Hepatocyte (in vitro differentiated cells): ENCODE data around the gene KRTAP5-6. TPM values are rescaled to one million over a fixed set of nuclear protein-coding genes. Genes with fewer than 3 reads are reported as not detected.

Experiments
- DNase-seq: peaks from one replicate; pipeline ENCODE4 v3.0.0-alpha.2; 2016; ENCODE audit warnings: low spot score
- H2AFZ ChIP-seq: fragments of 200-600 bp; sonication (generic); 2 replicates; pipeline ENCODE4 v1.6.0; 2016; ENCODE audit warnings: antibody characterized with exemption, mild to moderate bottlenecking
- H3K27ac ChIP-seq: fragments of 200-600 bp; sonication (generic); 2 replicates; pipeline ENCODE4 v1.5.1; 2016; ENCODE audit warnings: mild to moderate bottlenecking
- H3K27me3 ChIP-seq: fragments of 200-600 bp; sonication (generic); 2 replicates; pipeline ENCODE4 v1.6.1; 2016
- H3K36me3 ChIP-seq: fragments of 200-600 bp; sonication (generic); replicated peaks from 2 replicates; pipeline ENCODE4 v1.5.1; 2016; ENCODE audit warnings: low read depth; ENCODE audit not compliant: insufficient read depth
- H3K4me1 ChIP-seq: fragments of 200-600 bp; sonication (generic); 2 replicates; pipeline ENCODE4 v1.5.1; 2016; ENCODE audit warnings: mild to moderate bottlenecking, moderate library complexity; ENCODE audit not compliant: insufficient read depth
- H3K4me2 ChIP-seq: fragments of 200-600 bp; sonication (generic); 2 replicates; pipeline ENCODE4 v1.6.0; 2016
- H3K4me3 ChIP-seq: fragments of 200-600 bp; sonication (generic); 2 replicates; pipeline ENCODE4 v1.5.1; 2016; ENCODE audit warnings: mild to moderate bottlenecking
- H3K79me2 ChIP-seq: fragments of 200-600 bp; sonication (generic); 2 replicates; pipeline ENCODE4 v1.6.0; 2017; ENCODE audit warnings: mild to moderate bottlenecking
- H3K9me2 ChIP-seq: fragments of 200-600 bp; sonication (generic); replicated peaks from 2 replicates; pipeline ENCODE4 v1.6.0; 2017; ENCODE audit warnings: mild to moderate bottlenecking; ENCODE audit not compliant: insufficient read depth
- H3K9me3 ChIP-seq: fragments of 200-600 bp; sonication (generic); 2 replicates; pipeline ENCODE4 v1.5.1; 2016; ENCODE audit warnings: low read depth, mild to moderate bottlenecking
- H4K20me1 ChIP-seq: fragments of 200-600 bp; sonication (generic); 2 replicates; pipeline ENCODE4 v1.6.0; 2016; ENCODE audit warnings: mild to moderate bottlenecking; ENCODE audit not compliant: insufficient read depth, poor library complexity, severe bottlenecking
- EZH2 ChIP-seq: fragments of 200-600 bp; sonication (generic); IDR thresholded peaks from 2 replicates; pipeline ENCODE4 v1.6.1; 2016; ENCODE audit warnings: antibody characterized with exemption, mild to moderate bottlenecking, borderline replicate concordance
- EZH2phosphoT487 ChIP-seq: fragments of 200-600 bp; sonication (generic); IDR thresholded peaks from one replicate; pipeline ENCODE4 v1.6.1; 2018; ENCODE audit warnings: antibody characterized with exemption, mild to moderate bottlenecking, low read depth, moderate library complexity; ENCODE audit not compliant: unreplicated experiment, severe bottlenecking
- WGBS: methylation state at CpG from one replicate; pipeline ENCODE4 v1.1.6; 2016; ENCODE audit warnings: low lambda C conversion rate; ENCODE audit errors: missing lambda C conversion rate; 5-methylcytosine and 5-hydroxymethylcytosine counted together
- polyA plus RNA-seq: library from polyadenylated mRNA; unstranded; fragments of >200 nt; fragmentation: Nextera tagmentation; extraction: Ambion mirVana; gene quantifications from 2 replicates; pipeline ENCODE4 v1.2.1, GENCODE V29; 2016
- total RNA-seq: library from RNA; depleted of rRNA; stranded (reverse); fragments of >200 nt; gene quantifications from 2 replicates; pipeline ENCODE4 v1.2.3, GENCODE V29; 2014
- TF ChIP-seq, protein P1 (sequence below): fragments of 200-600 bp; sonication (generic); IDR thresholded peaks from 2 replicates; pipeline ENCODE4 v1.5.1; 2016; ENCODE audit warnings: antibody characterized with exemption, mild to moderate bottlenecking; ENCODE audit not compliant: poor library complexity

Gene KRTAP5-6
- total and polyA plus RNA-seq, 2 experiments from 2014 or later, result not detected

GRCh38 chr11:1740786-1741530, 44.0 kb downstream of the KRTAP5-6 start:
- H3K9me2 ChIP-seq, result no peaks in the 10 kb centered on the region
- 89% methylated on average over 8 of the region's 8 CpGs for WGBS
- H3K36me3 ChIP-seq, result no peaks in the 10 kb centered on the region
- H3K27me3 ChIP-seq, result peaks cover 6% of the 10 kb centered on the region
- H3K4me1 ChIP-seq, result no peaks in the 10 kb centered on the region
- no peaks in the 10 kb centered on the region for H4K20me1 ChIP-seq
- H3K9me3 ChIP-seq, result no peaks in the 10 kb centered on the region
- no peak for DNase-seq
- no peak overlapping the region for H3K4me2 ChIP-seq
- TF ChIP-seq EZH2 (no peak), EZH2phosphoT487 (no peak)
- TF ChIP-seq, protein P1, sequence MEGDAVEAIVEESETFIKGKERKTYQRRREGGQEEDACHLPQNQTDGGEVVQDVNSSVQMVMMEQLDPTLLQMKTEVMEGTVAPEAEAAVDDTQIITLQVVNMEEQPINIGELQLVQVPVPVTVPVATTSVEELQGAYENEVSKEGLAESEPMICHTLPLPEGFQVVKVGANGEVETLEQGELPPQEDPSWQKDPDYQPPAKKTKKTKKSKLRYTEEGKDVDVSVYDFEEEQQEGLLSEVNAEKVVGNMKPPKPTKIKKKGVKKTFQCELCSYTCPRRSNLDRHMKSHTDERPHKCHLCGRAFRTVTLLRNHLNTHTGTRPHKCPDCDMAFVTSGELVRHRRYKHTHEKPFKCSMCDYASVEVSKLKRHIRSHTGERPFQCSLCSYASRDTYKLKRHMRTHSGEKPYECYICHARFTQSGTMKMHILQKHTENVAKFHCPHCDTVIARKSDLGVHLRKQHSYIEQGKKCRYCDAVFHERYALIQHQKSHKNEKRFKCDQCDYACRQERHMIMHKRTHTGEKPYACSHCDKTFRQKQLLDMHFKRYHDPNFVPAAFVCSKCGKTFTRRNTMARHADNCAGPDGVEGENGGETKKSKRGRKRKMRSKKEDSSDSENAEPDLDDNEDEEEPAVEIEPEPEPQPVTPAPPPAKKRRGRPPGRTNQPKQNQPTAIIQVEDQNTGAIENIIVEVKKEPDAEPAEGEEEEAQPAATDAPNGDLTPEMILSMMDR, result no peak
- no peak overlapping the region for H2AFZ ChIP-seq
- no peak overlapping the region for H3K4me3 ChIP-seq
- no peaks in the 10 kb centered on the region for H3K79me2 ChIP-seq
- H3K27ac ChIP-seq, result no peak overlapping the region

DNA sequence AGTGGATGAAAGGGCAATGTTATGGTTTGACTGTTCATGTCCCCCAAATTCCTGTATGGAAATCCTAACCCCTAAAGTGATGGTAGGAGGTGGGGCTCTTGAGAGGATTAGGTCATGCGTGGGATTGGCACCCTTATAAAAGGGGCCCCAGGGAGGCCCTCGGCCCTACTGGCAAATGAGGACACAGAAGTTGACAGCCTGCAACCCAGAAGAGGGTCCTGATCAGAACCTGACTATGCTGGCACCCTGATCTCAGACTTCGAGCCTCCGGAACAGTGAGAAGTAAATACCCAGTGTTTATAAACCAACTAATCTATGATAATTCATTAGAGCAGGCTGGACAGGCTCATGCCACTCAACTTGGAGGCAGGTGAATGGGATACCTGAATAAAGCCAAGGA, 44.7 kb downstream of the KRTAP5-6 start:
- H3K4me1 ChIP-seq, result no peaks in the 10 kb centered on the region
- no peaks in the 10 kb centered on the region for H3K36me3 ChIP-seq
- H3K27me3 ChIP-seq, result peaks cover 6% of the 10 kb centered on the region
- no peak overlapping the region for H3K4me2 ChIP-seq
- TF ChIP-seq, protein P1, result no peak
- no peak for TF ChIP-seq EZH2
- TF ChIP-seq EZH2phosphoT487, result no peak
- 77% methylated on average over 4 of the region's 4 CpGs for WGBS
- H3K9me3 ChIP-seq, result no peaks in the 10 kb centered on the region
- no peaks in the 10 kb centered on the region for H3K9me2 ChIP-seq
- no peak for DNase-seq
- H3K27ac ChIP-seq, result no peak overlapping the region
- no peak overlapping the region for H3K4me3 ChIP-seq
- no peaks in the 10 kb centered on the region for H3K79me2 ChIP-seq
- no peaks in the 10 kb centered on the region for H4K20me1 ChIP-seq
- H2AFZ ChIP-seq, result no peak overlapping the region

GRCh38 chr11:1742371-1742770, 45.4 kb downstream of the KRTAP5-6 start:
- peaks cover 6% of the 10 kb centered on the region for H3K27me3 ChIP-seq
- no peak overlapping the region for H2AFZ ChIP-seq
- DNase-seq, result no peak
- WGBS, result 75% methylated on average over 4 of the region's 4 CpGs
- no peaks in the 10 kb centered on the region for H3K4me1 ChIP-seq
- no peaks in the 10 kb centered on the region for H3K9me3 ChIP-seq
- no peaks in the 10 kb centered on the region for H4K20me1 ChIP-seq
- TF ChIP-seq EZH2 (no peak), EZH2phosphoT487 (no peak)
- TF ChIP-seq, protein P1, result no peak
- no peaks in the 10 kb centered on the region for H3K79me2 ChIP-seq
- no peaks in the 10 kb centered on the region for H3K36me3 ChIP-seq
- no peak overlapping the region for H3K27ac ChIP-seq
- H3K4me3 ChIP-seq, result no peak overlapping the region
- no peaks in the 10 kb centered on the region for H3K9me2 ChIP-seq
- no peak overlapping the region for H3K4me2 ChIP-seq
